HFFc6 (cell line): ENCODE measurements around the gene KPNA4. TPM values are rescaled to one million over a fixed set of nuclear protein-coding genes. Genes with fewer than 3 reads are reported as not detected.
"Not testable (repeated sequence)": the region's sequence is repeated elsewhere in the genome, so short reads cannot be mapped to it uniquely, and the experiment has no call there.

ENCODE experiments used
- DNase-seq: peaks from one replicate; pipeline ENCODE4 v3.0.0-alpha.2; 2018
- H3K27ac Mint-ChIP-seq: 2 replicates; pipeline ENCODE4 v1.8.0; 2020; ENCODE audit warnings: mild to moderate bottlenecking, mixed read lengths
- H3K27me3 Mint-ChIP-seq: 2 replicates; pipeline ENCODE4 v1.8.0; 2021; ENCODE audit warnings: mild to moderate bottlenecking, moderate library complexity, mixed read lengths; ENCODE audit not compliant: insufficient read depth
- H3K36me3 Mint-ChIP-seq: 2 replicates; pipeline ENCODE4 v1.8.0; 2021; ENCODE audit warnings: low read depth, mixed read lengths
- H3K4me1 Mint-ChIP-seq: 2 replicates; pipeline ENCODE4 v1.8.0; 2020; ENCODE audit warnings: low read depth, mixed read lengths
- H3K4me3 Mint-ChIP-seq: 2 replicates; pipeline ENCODE4 v1.8.0; 2020; ENCODE audit warnings: mild to moderate bottlenecking, moderate library complexity, mixed read lengths
- H3K9me3 Mint-ChIP-seq: 2 replicates; pipeline ENCODE4 v1.8.0; 2020; ENCODE audit warnings: mild to moderate bottlenecking, mixed read lengths
- total RNA-seq, 6 experiments: library from RNA; stranded (reverse); fragmentation: NEBNext Ultra II Directional; extraction: Animal tissue kit (Norgen Biotek cat#: 25700); gene quantifications; 2 replicates in 1 of 6; 3 replicates in 5 of 6; pipeline ENCODE4 v1.2.3, GENCODE V29; 2021
- TF ChIP-seq, protein P1 (sequence below): fragments of 200-600 bp; sonication (generic); IDR thresholded peaks from 2 replicates; pipeline ENCODE4 v1.5.0; 2021; ENCODE audit warnings: antibody characterized with exemption, mild to moderate bottlenecking

Gene KPNA4
- total RNA-seq, 6 experiments from 2014 or later: 72.4 to 113 (median 99.0) TPM

DNA sequence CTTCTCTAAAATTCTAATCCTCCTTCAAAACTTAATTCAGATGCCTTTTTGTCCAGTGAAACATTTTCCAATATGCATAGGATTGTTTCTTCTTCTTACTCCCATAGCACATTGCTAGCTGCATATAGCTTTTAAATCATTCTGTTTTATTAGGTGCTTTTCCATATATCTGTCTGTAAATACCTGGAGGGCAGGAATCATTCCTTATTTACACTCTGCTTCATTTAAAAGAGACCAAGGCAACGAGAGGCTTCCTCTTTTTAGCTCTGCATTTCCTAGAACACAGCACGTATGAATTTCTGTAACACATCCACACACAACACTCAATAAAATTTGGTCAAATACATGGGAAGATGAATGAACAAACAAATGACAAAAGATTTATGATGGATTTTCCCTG is 43.5 kb upstream of the KPNA4 start:
- Mint-ChIP-seq H3K27me3 (peaks cover 6% of the 10 kb centered on the region), H3K36me3 (no peaks in the 10 kb centered on the region), H3K4me3 (no peak overlapping the region), H3K4me1 (no peaks in the 10 kb centered on the region), H3K27ac (no peak overlapping the region), H3K9me3 (no peaks in the 10 kb centered on the region)
- DNase-seq: no peak
- TF ChIP-seq, protein P1, sequence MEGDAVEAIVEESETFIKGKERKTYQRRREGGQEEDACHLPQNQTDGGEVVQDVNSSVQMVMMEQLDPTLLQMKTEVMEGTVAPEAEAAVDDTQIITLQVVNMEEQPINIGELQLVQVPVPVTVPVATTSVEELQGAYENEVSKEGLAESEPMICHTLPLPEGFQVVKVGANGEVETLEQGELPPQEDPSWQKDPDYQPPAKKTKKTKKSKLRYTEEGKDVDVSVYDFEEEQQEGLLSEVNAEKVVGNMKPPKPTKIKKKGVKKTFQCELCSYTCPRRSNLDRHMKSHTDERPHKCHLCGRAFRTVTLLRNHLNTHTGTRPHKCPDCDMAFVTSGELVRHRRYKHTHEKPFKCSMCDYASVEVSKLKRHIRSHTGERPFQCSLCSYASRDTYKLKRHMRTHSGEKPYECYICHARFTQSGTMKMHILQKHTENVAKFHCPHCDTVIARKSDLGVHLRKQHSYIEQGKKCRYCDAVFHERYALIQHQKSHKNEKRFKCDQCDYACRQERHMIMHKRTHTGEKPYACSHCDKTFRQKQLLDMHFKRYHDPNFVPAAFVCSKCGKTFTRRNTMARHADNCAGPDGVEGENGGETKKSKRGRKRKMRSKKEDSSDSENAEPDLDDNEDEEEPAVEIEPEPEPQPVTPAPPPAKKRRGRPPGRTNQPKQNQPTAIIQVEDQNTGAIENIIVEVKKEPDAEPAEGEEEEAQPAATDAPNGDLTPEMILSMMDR: no peak

DNA sequence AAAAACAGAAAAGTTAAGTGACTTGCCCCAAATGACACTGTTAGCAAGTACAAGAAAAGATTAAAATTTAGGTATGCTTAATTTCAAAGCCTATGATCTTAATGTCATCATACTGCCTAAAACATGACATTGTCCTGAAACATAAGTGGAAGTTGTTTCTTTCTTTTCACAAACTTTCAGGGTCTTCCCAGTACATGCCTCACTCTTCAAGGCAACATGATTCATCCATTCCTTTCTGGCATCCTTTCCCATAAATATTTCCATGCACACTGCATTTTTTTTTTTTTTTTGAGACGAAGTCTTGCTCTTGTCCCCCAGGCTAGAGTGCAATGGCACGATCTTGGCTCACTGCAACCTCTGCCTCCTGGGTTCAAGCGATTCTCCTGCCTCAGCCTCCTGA is 42.5 kb upstream of the KPNA4 start:
- Mint-ChIP-seq H3K9me3 (no peaks in the 10 kb centered on the region), H3K27me3 (peaks cover 7% of the 10 kb centered on the region; the same call in 1 of the 2 replicates), H3K4me1 (no peaks in the 10 kb centered on the region), H3K4me3 (no peak overlapping the region), H3K27ac (no peak overlapping the region), H3K36me3 (no peaks in the 10 kb centered on the region)
- no peak for DNase-seq
- TF ChIP-seq, protein P1: no peak

DNA sequence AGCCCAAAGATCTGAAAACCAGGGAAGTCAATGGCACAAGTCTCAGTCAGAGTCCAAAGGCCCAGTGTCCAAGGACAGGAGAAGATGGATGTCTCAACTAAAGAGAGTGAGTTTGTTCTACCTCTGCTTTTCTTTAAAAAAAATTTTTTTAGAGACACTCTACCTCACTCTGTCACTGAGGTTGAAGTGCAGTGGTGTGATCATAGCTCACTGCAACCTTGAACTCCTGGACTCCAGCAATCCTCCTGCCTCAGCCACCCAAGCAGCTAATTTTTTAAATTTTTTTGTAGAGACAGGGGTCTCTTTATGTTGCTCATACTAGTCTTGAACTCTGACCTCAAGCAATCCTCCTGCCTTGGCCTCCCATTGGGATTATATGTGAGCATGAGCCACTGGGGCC is 39.9 kb upstream of the KPNA4 start:
- Mint-ChIP-seq H3K27ac (no peak overlapping the region), H3K36me3 (no peaks in the 10 kb centered on the region), H3K4me3 (no peak overlapping the region), H3K9me3 (no peaks in the 10 kb centered on the region), H3K27me3 (peaks cover 5% of the 10 kb centered on the region; the same call in 1 of the 2 replicates), H3K4me1 (no peaks in the 10 kb centered on the region)
- no peak for DNase-seq
- TF ChIP-seq, protein P1: no peak

DNA sequence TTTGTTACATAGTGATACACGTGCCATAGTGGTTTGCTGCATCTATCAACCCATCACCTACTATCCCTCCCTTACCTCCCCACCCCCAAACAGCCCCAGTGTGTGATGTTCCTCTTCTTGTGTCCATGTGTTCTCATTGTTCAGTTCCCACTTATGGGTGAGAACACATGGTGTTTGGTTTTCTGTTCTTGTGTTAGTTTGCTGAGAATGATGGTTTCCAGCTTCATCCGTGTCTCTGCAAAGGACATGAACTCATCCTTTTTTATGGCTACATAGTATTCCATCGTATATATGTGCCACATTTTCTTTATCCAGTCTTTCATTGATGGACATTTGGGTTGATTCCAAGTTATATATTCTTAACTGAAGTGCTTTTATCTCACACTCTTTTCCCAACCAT is 38.5 kb upstream of the KPNA4 start:
- DNase-seq, H3K4me3 Mint-ChIP-seq, H3K4me1 Mint-ChIP-seq, H3K9me3 Mint-ChIP-seq, H3K36me3 Mint-ChIP-seq, H3K27ac Mint-ChIP-seq, H3K27me3 Mint-ChIP-seq: not testable (repeated sequence)

DNA sequence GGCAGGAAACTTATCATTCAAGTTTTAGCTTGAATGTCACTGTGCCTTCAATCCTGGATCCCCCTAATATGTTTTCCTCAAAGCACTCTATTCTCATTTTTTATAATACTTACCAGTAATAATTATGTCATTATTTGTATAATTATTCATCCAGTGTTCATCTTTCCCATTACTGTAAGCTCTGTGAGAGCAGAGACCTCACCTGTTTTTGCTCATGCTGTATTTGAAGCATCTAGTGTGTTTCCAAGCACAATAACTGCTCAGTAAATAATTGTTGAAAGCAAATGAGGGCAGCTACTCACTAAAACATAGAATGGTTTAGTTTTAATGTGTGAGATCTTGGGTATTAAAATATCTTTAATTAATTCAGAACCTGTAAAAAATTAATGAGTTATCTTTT is 36.9 kb upstream of the KPNA4 start:
- no peaks in the 10 kb centered on the region for H3K36me3 Mint-ChIP-seq
- TF ChIP-seq, protein P1: no peak
- no peak overlapping the region for H3K27ac Mint-ChIP-seq
- no peak overlapping the region for H3K4me3 Mint-ChIP-seq
- H3K9me3 Mint-ChIP-seq: no peaks in the 10 kb centered on the region
- no peak for DNase-seq
- H3K27me3 Mint-ChIP-seq: peaks cover 11% of the 10 kb centered on the region
- no peaks in the 10 kb centered on the region for H3K4me1 Mint-ChIP-seq

DNA sequence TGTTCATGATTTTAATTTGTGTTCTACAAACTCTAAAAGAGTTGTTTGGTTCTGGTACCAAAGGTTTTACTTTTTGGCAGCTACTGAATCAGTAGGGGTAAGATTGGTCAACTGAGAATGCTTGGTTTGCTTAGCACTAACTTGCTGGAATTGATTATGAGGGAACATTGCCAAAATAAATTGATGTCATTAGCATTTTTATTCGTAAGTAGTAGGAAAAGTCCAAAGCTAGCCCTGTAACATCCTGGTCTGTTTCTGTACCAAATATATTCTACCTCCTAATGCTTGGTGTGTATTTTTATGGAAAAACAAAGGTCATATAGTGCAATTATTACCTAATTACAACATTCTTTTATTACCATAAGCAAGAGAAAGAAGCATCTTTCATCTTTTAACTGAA is 35.9 kb upstream of the KPNA4 start:
- Mint-ChIP-seq H3K4me1 (no peaks in the 10 kb centered on the region), H3K4me3 (no peak overlapping the region), H3K27ac (no peak overlapping the region), H3K9me3 (no peaks in the 10 kb centered on the region), H3K36me3 (no peaks in the 10 kb centered on the region), H3K27me3 (peaks cover 11% of the 10 kb centered on the region)
- TF ChIP-seq, protein P1: no peak
- DNase-seq: no peak
